ENCODE results near the gene ATPAF2. TPM values are rescaled to one million over a fixed set of nuclear protein-coding genes. Genes with fewer than 3 reads are reported as not detected.

Gene ATPAF2
- total RNA-seq, 1 donor: 13.0 TPM

DNA sequence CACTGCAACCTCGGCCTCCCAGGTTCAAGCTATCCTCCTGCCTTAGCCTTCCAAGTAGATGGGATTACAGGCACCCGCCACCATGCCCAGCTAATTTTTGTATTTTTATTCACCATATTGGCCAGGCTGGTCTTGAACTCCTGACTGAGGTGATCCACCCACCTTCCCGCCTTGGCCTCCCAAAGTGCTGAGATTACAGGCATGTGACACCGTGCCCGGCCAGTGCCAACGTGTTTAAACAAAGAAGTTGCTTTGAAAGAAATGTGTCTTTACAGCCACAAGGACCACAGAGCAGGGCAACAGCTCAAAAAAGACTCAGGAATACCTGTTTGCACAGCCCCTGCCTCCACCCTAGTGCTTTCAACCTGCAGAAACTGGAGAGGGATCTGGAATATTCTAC, 25.0 kb downstream of the ATPAF2 start:
- DNase-seq (ENCODE audit: low read depth): no peak
- no peak overlapping the region for H3K4me3 ChIP-seq (ENCODE audit: low read depth, low read length)
- no peak for TF ChIP-seq CTCF (IDR thresholded peaks at IDR 0.05; ENCODE audit: insufficient read depth, low read depth, low read length)

GRCh38 chr17:18011286-18011685, 27.7 kb downstream of the ATPAF2 start:
- no peak for DNase-seq (ENCODE audit: low read depth)
- H3K4me3 ChIP-seq (ENCODE audit: low read depth, low read length): no peak overlapping the region
- no peak for TF ChIP-seq CTCF (IDR thresholded peaks at IDR 0.05; ENCODE audit: insufficient read depth, low read depth, low read length)

- no peak for TF ChIP-seq CTCF (IDR thresholded peaks at IDR 0.05; ENCODE audit: insufficient read depth, low read depth, low read length)
- no peak for DNase-seq (ENCODE audit: low read depth)
- H3K4me3 ChIP-seq (ENCODE audit: low read depth, low read length): no peak overlapping the region
These were observed 29.2 kb downstream of the ATPAF2 start for GRCh38 chr17:18009609-18010420.

GRCh38 chr17:18008496-18009268, 30.3 kb downstream of the ATPAF2 start:
- no peak for TF ChIP-seq CTCF (IDR thresholded peaks at IDR 0.05; ENCODE audit: insufficient read depth, low read depth, low read length)
- no peak overlapping the region for H3K4me3 ChIP-seq (ENCODE audit: low read depth, low read length)

GRCh38 chr17:18006495-18007239, 32.3 kb downstream of the ATPAF2 start:
- no peak overlapping the region for H3K4me3 ChIP-seq (ENCODE audit: low read depth, low read length)
- no peak for TF ChIP-seq CTCF (IDR thresholded peaks at IDR 0.05; ENCODE audit: insufficient read depth, low read depth, low read length)
- no peak for DNase-seq (ENCODE audit: low read depth)

More at GRCh38 chr17:18008496-18009268, 30.3 kb downstream of the ATPAF2 start:
- DNase-seq (ENCODE audit: low read depth): no peak

DNA sequence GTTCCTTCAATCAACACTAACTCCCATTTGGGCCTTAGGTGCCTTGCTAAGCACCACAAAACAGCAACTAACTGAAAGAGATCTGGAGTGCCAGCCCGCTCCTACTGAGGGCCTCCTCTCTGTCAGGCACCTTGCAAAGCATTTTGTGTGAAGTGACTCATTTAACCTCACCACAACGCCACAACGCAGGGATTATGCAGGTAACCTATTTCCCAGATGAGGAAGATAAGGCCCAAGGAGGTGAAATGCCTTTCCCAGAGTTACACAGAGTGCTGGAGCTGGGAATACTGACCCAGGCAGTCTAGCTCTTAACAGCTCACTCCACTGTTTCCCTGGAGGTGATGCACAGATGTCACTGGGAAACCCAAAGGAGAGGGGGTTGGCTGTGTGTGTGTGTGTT, 33.5 kb downstream of the ATPAF2 start:
- TF ChIP-seq CTCF (IDR thresholded peaks at IDR 0.05; ENCODE audit: insufficient read depth, low read depth, low read length): no peak
- no peak overlapping the region for H3K4me3 ChIP-seq (ENCODE audit: low read depth, low read length)
- DNase-seq (ENCODE audit: low read depth): no peak

Measured in fibroblast of villous mesenchyme (primary cell).